Muscle layer of colon (tissue), 2 donors: Measurements from ENCODE around the gene VCAN.

Source experiments
- H3K27ac ChIP-seq: one replicate; pipeline ENCODE4 v1.7.0; 2013; ENCODE audit warnings: low read depth, mild to moderate bottlenecking, low read length, moderate library complexity
- H3K27me3 ChIP-seq, 2 donors: one replicate each; pipeline ENCODE4 v1.7.0; 2013; ENCODE audit warnings: low read length in 2 of 2, mild to moderate bottlenecking in 2 of 2; ENCODE audit not compliant: insufficient read depth in 2 of 2, control insufficient read depth in 1 of 2
- H3K36me3 ChIP-seq: one replicate; pipeline ENCODE4 v1.7.0; 2013; ENCODE audit warnings: mild to moderate bottlenecking, low read length; ENCODE audit not compliant: insufficient read depth
- H3K4me1 ChIP-seq: one replicate; pipeline ENCODE4 v1.7.0; 2013; ENCODE audit warnings: mild to moderate bottlenecking, low read length; ENCODE audit not compliant: insufficient read depth
- H3K4me3 ChIP-seq, 2 donors: one replicate each; pipeline ENCODE4 v1.7.0; 2013; ENCODE audit warnings: low read length in 2 of 2, low read depth in 1 of 2, mild to moderate bottlenecking in 1 of 2, moderate library complexity in 1 of 2
- H3K9ac ChIP-seq: one replicate; pipeline ENCODE4 v1.7.0; 2013; ENCODE audit warnings: low read length
- H3K9me3 ChIP-seq: one replicate; pipeline ENCODE4 v1.7.0; 2013; ENCODE audit warnings: mild to moderate bottlenecking, low read length
- donor health status: abdominal sarcoma.
- donor health status: Adenocarcinoma of cecum.

Gene VCAN

DNA sequence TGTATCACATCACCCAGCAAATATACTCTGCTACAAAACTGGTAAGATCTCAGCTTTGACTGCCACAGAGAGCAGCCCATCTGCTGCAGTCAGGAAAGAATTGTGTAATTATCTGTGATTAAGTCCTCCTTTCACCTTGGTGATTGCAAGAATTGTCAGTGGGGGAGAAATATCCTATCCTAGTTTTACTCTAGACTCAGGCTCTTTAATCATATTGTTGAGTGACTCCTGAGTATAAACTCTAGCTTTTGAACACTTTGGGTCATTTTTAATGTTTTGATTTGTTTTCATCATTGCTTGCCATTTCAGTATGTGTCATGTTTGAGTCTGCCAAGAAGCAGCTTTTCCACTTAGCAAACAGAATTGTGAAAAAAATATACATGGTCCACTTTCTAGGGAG, 32.1 kb downstream of the VCAN start:
- no peak overlapping the region for H3K9ac ChIP-seq
- no peaks in the 10 kb centered on the region for H3K4me1 ChIP-seq
- no peaks in the 10 kb centered on the region for H3K27me3 ChIP-seq
- H3K9me3 ChIP-seq, result no peaks in the 10 kb centered on the region
- no peaks in the 10 kb centered on the region for H3K36me3 ChIP-seq
- H3K4me3 ChIP-seq, result no peak overlapping the region
- H3K27ac ChIP-seq, result no peak overlapping the region

DNA sequence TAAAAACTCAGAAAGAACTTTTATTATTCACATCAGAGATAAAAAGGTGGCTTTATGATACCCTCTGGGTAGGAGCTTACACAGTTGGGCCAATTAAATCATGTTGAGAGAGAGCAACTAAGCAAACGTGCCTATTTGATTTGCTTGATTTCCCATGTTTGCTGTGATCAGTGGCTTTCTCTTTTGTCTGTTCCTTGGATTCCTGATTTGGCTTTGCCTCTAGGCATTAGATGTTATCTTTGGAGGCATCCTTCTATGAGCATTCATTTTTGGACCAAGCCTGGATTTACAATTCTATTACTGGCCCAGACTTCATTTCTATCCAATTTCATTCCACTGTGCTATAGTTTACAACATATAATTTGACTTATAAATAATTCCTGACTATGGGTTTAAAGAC, 35.9 kb downstream of the VCAN start:
- Histone ChIP-seq H3K9ac (no peak overlapping the region), H3K4me3 (no peak overlapping the region), H3K9me3 (no peaks in the 10 kb centered on the region), H3K4me1 (peaks cover 8% of the 10 kb centered on the region), H3K27me3 (no peaks in the 10 kb centered on the region), H3K27ac (no peak overlapping the region), H3K36me3 (no peaks in the 10 kb centered on the region)

DNA sequence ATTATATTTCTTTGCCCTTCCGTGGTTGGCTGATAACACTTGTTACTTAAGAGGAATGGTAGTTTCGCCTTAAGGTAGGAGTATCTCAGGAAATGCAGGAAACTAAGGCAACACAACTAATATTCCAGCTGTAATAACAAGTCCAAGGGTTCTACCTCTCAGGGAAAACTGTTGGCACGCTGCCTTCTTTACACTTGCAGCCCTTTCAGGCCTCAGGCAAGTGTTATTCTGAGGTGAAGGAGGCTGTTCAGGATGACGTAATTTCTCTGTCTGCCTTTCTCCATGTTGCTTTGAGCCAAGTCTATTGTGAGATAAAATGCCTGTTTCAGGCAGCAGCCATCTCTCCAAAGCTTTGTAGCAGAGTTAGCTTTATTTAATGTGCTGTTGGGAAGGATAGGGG, 38.0 kb downstream of the VCAN start:
- Histone ChIP-seq H3K4me1 (peaks cover 8% of the 10 kb centered on the region), H3K27me3 (no peaks in the 10 kb centered on the region), H3K4me3 (no peak overlapping the region), H3K9me3 (no peaks in the 10 kb centered on the region), H3K36me3 (no peaks in the 10 kb centered on the region), H3K9ac (no peak overlapping the region), H3K27ac (no peak overlapping the region)

DNA sequence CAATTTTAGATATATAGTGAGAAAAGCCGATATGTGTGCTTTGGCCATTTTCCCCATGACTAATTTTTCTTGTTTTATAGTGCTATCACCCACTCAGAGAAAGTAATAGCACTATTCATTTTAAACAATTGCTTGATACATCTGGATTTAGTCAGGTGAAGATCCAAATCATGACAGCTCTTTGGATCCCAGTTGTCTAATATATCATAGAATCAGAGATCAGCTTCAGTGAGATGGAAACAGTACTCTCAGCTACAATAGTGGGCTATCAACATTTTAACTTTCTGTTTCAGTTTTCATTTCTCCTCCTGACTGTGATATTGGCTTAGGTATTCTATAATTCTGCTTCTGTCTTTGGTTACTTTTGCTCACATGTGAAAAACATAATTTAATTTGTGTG, 38.7 kb downstream of the VCAN start:
- Histone ChIP-seq H3K27ac (no peak overlapping the region), H3K36me3 (no peaks in the 10 kb centered on the region), H3K9me3 (no peaks in the 10 kb centered on the region), H3K4me1 (peaks cover 8% of the 10 kb centered on the region), H3K27me3 (no peaks in the 10 kb centered on the region), H3K4me3 (no peak overlapping the region), H3K9ac (no peak overlapping the region)

DNA sequence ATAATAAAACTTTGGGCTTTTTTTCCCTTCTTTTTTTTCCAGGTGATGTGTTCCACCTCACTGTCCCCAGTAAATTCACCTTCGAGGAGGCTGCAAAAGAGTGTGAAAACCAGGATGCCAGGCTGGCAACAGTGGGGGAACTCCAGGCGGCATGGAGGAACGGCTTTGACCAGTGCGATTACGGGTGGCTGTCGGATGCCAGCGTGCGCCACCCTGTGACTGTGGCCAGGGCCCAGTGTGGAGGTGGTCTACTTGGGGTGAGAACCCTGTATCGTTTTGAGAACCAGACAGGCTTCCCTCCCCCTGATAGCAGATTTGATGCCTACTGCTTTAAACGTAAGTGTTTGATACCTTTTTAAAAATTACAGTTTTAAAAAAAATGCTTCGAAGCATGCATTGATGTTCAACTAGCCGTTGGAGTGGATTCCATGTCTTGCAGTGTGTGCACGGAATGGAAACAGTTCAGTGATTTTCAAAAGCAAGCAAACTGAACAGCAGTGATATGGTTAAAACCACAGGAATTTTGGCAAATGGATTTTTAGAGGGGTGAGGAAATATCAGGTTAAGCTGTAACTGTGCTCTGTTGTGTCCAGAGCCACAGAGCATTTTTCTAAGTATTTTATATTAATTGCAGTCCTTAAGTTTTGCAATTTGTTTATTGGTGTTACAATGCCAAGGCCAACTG, 40.7 kb downstream of the VCAN start:
- Histone ChIP-seq H3K27me3 (no peaks in the 10 kb centered on the region), H3K4me1 (peaks cover 8% of the 10 kb centered on the region), H3K4me3 (no peak overlapping the region)

DNA sequence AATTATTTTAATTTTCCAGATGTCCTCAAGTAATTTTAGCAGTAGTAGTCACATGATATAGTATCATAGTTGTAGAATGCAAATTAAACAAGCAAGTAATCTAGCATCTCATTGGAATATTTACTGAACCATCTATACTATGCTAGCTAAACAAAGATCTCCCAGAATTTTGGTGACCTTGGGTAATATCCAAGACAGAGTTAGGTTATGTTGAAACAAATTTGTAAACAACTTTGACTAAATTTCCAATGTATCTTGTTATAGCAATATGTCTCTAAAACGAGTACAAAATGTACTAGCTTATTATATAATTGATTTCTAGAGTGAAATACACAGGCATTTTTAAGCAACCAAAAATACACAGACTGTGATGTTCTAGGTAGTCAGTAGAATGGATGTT, 41.5 kb downstream of the VCAN start:
- no peaks in the 10 kb centered on the region for H3K36me3 ChIP-seq

More for the DNA sequence above, 40.7 kb downstream of the VCAN start:
- no peaks in the 10 kb centered on the region for H3K36me3 ChIP-seq
- no peaks in the 10 kb centered on the region for H3K9me3 ChIP-seq
- no peak overlapping the region for H3K9ac ChIP-seq
- H3K27ac ChIP-seq, result no peak overlapping the region

DNA sequence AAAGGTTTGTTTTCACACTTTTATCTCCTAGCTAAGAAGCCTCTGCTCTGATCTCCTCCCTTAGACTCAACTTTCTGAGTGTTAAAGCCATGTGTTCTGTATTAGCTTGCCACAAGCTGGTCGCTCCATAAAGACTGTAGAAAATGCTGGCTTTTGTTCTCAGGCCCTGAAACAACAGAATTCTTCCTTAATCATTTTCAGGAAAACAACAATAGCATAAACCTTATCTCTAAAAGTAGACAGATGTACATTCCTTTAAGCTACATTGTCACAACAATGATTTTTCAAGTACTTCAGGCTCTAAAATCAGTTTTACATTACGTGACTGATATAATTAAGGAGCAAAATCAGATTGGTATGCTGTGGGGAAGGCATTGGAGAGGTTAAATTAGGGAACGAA, 41.9 kb downstream of the VCAN start:
- Histone ChIP-seq H3K36me3 (no peaks in the 10 kb centered on the region), H3K27me3 (no peaks in the 10 kb centered on the region), H3K9me3 (no peaks in the 10 kb centered on the region), H3K9ac (no peak overlapping the region), H3K4me3 (no peak overlapping the region), H3K27ac (no peak overlapping the region), H3K4me1 (peaks cover 8% of the 10 kb centered on the region)

More for the DNA sequence above, 41.5 kb downstream of the VCAN start:
- Histone ChIP-seq H3K4me1 (peaks cover 8% of the 10 kb centered on the region), H3K9me3 (no peaks in the 10 kb centered on the region), H3K27me3 (no peaks in the 10 kb centered on the region), H3K27ac (no peak overlapping the region), H3K9ac (no peak overlapping the region), H3K4me3 (no peak overlapping the region)

DNA sequence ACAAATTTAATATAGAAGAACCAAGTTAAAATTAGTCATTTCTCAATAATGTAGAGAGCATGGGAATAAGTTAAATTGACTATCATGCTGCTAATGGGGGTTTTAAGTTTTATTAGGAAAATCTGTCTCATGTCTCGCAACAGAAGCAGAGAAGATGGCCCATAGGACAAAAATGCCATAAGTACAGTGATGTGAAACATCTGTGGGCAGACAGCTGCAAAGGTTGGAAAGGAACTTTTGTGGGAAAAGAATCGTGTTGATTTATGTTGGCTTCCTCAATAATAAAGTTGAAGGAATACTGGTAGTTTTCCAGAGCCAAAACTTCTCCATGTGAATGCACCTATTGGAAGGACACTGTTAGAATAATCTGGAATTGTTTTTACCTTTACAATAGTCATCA, 44.8 kb downstream of the VCAN start:
- H3K27ac ChIP-seq, result no peak overlapping the region
- no peaks in the 10 kb centered on the region for H3K27me3 ChIP-seq
- H3K9ac ChIP-seq, result no peak overlapping the region

DNA sequence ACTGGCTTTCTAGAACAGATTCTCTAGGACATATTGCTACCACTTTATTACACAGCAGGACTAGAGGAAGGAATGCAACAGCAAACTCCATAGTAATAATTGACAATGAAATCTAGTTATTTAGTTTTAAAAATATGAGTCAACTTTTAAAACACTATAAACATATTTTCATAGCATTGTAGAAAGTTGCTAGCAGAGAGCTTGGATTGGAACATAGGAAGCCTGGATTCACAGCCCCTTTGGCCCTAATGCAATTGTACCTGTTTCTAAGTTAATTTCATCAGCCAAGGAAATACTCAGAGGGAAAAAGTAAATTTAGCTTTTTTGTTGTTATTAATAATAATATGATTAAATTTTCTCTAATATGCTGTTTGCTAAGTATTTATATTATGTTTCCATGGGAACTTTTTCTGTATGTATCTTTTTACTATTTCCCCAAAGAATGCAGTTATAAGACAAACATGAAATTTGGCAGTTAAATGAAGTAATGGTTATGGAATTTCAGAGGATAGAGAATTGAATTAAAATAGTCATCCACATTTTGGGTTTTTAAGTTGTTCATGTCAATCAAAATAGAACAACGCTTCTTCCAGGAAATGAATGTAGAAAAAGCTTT, 45.6 kb downstream of the VCAN start:
- Histone ChIP-seq H3K36me3 (no peaks in the 10 kb centered on the region), H3K27ac (no peak overlapping the region), H3K4me1 (no peaks in the 10 kb centered on the region), H3K4me3 (no peak overlapping the region), H3K9ac (no peak overlapping the region), H3K27me3 (no peaks in the 10 kb centered on the region), H3K9me3 (no peaks in the 10 kb centered on the region)

More for the DNA sequence above, 44.8 kb downstream of the VCAN start:
- H3K36me3 ChIP-seq, result no peaks in the 10 kb centered on the region
- H3K4me3 ChIP-seq, result no peak overlapping the region
- no peaks in the 10 kb centered on the region for H3K9me3 ChIP-seq
- no peaks in the 10 kb centered on the region for H3K4me1 ChIP-seq

DNA sequence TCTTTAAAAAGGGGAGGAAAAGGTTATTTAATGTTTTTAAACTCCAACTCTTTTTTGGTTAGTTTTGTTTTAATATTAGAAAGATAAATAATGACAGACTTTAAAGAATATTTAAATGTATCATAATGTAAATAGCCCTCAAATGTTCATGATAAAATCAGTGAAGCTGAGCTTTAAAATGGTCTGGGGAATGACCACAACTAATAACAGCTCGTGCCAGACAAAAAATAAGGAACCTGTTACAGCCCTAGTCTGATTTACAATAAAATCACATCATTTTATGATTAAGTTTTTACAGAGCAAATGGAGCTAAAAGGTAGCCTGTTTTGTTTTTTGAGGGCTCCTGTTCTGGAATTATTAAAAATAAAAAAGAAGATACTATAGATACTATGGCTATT, 46.1 kb downstream of the VCAN start:
- Histone ChIP-seq H3K36me3 (no peaks in the 10 kb centered on the region), H3K4me3 (no peak overlapping the region), H3K9me3 (no peaks in the 10 kb centered on the region), H3K4me1 (no peaks in the 10 kb centered on the region), H3K27ac (no peak overlapping the region), H3K9ac (no peak overlapping the region), H3K27me3 (no peaks in the 10 kb centered on the region)

DNA sequence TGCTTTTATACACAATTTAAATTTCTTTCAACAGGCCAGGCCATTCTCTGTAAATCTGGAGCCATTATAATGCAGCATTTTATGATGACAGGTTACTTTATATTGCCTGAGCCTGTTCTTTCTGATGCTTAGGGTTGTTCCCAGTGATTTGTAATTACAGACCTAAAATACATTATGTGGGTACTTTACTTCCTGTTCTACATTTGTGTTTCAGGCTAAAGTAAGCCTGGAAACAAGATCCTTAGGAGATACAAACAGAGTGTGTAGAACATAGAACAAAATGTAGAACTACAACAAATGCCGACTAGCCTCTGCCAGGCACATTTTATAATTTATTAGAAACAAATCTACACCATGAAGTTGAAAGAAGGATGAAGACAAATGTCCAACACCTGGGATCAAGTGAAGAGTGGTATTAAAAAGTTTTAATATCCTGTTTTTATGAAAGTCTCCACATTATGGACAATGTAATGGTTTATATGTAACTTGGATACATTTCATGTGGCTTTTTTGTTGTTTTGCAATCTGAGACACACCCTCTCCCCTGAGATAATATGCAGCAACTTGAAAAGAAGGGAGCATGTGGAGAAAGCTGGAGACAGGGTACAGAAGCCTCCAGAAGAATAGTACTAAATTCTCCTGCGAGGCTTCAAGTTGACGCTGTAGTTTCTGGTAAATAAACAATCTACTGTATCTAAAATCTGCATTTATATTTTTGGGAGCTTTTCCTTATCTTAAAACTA, 46.9 kb downstream of the VCAN start:
- no peaks in the 10 kb centered on the region for H3K36me3 ChIP-seq

More for the DNA sequence above, 46.9 kb downstream of the VCAN start:
- Histone ChIP-seq H3K27ac (no peak overlapping the region), H3K4me3 (no peak overlapping the region), H3K9ac (no peak overlapping the region), H3K9me3 (no peaks in the 10 kb centered on the region), H3K4me1 (no peaks in the 10 kb centered on the region), H3K27me3 (no peaks in the 10 kb centered on the region)
